Upper lobe of left lung (tissue), 6 donors: ENCODE measurements around the gene COL6A1. TPM values are rescaled to one million over a fixed set of nuclear protein-coding genes. Genes with fewer than 3 reads are reported as not detected.

Source experiments
- ATAC-seq, 2 donors: fragments of 200-7000 bp; cut with Tn5 transposase; one replicate each; pipeline ENCODE4 v1.9.1; 2022; ENCODE audit warnings: mild to moderate bottlenecking in 2 of 2, moderate library complexity in 2 of 2; ENCODE audit not compliant: low FRiP score in 2 of 2
- DNase-seq, 2 donors: peaks; one replicate each; pipeline ENCODE4 v3.0.0-alpha.2; 2019 to 2020
- H3K27ac ChIP-seq, 4 donors: fragments of 200-600 bp; sonication (generic); one replicate each; pipeline ENCODE4 v1.5.1; 2016 to 2019
- H3K27me3 ChIP-seq, 4 donors: fragments of 200-600 bp; sonication (generic); one replicate each; pipeline ENCODE4 v1.5.1; 2017 to 2019
- H3K36me3 ChIP-seq, 4 donors: fragments of 200-600 bp; sonication (generic); one replicate each; pipeline ENCODE4 v1.5.1; 2016 to 2019
- H3K4me1 ChIP-seq, 4 donors: fragments of 200-600 bp; sonication (generic); one replicate each; pipeline ENCODE4 v1.5.1; 2018 to 2019
- H3K4me3 ChIP-seq, 4 donors: fragments of 200-600 bp; sonication (generic); one replicate each; pipeline ENCODE4 v1.5.1; 2017 to 2019; ENCODE audit warnings: mild to moderate bottlenecking in 2 of 4, moderate library complexity in 1 of 4
- H3K9me3 ChIP-seq, 4 donors: fragments of 200-600 bp; sonication (generic); one replicate each; pipeline ENCODE4 v1.5.1; 2018 to 2019
- EP300 ChIP-seq, 4 donors: sonication (generic); formaldehyde crosslinking; IDR thresholded peaks; one replicate each; pipeline ENCODE4 v1.5.1; 2017; ENCODE audit warnings: antibody characterized with exemption in 4 of 4, control low read depth in 2 of 4
- POLR2A ChIP-seq, 4 donors: fragments of 450-650 bp; IDR thresholded peaks; one replicate each; pipeline ENCODE4 v1.5.1; 2016 to 2017; ENCODE audit warnings: antibody characterized with exemption in 4 of 4, mild to moderate bottlenecking in 2 of 4
- POLR2AphosphoS5 ChIP-seq, 2 donors: sonication (generic); formaldehyde crosslinking; IDR thresholded peaks; one replicate each; pipeline ENCODE4 v1.5.1; 2017; ENCODE audit warnings: antibody characterized with exemption in 2 of 2
- WGBS, 2 donors: methylation state at CpG; one replicate each; pipeline ENCODE4 v1.1.5; 2017 to 2018; 5-methylcytosine and 5-hydroxymethylcytosine counted together
- total RNA-seq, 6 donors: library from RNA; depleted of rRNA in 4 of 6; stranded (reverse); fragments of >200 nt in 4 of 6; gene quantifications; one replicate each; pipeline versions ENCODE4 v1.1.0 to v1.2.1, GENCODE V29; 2016 to 2021
- TF ChIP-seq, protein P1 (sequence below), 6 experiments: fragments of 450-650 bp in 4 of 6; fragments of 200-600 bp in 2 of 6; sonication (generic) in 2 of 6; IDR thresholded peaks; one replicate each; pipeline ENCODE4 v1.5.1; 2016 to 2019; ENCODE audit warnings: antibody characterized with exemption in 6 of 6
- donor health status: DM: no; HTN: no; CAD: no; lungs with moderate emphysema.
- donor health status: DM: no; HTN: yes; CAD: no; lungs with severe emphysema.

Gene COL6A1
- total RNA-seq, 6 donors from 2014 or later = 61.9 to 351 (median 205) TPM

DNA sequence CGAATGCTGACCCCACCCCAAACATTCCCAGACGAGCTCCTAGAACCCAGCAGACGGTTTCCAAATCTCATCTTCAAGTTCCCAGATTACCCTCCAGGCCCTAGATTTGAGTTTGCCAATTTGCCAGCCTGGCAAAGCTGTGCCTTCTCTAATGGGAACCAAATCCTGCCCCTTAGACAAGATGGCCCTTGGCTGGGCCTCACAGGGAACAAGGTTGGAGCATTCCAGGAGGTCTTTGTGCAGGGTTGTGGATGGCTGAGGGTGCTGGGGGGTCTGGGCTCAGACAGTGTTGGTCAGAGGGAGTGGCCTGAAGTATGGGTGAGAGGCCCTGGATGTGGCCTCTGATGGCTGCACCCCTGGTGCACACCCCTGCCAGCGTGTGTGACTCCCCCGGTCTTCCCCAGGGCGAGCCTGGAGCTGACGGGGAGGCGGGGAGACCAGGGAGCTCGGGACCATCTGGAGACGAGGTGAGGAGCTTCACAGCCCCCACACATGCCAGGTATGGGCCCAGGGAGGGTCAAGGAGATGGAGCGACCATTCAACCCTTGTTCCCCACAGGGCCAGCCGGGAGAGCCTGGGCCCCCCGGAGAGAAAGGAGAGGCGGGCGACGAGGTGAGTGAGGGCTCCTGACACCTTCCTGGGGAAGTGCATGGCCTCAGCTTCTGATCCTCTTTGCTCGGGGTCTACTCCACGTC lies 10.2 kb downstream of the COL6A1 start:
- ATAC-seq (no peak), DNase-seq (no peak)
- WGBS, 2 donors = 73 to 78% methylated on average over 11 to 15 of the region's 18 CpGs
- no peaks in the 10 kb centered on the region for H3K27me3 ChIP-seq
- no peaks in the 10 kb centered on the region for H3K9me3 ChIP-seq
- TF ChIP-seq POLR2AphosphoS5 (IDR thresholded peaks at IDR 0.05) (no peak), EP300 (IDR thresholded peaks at IDR 0.05) (no peak), POLR2A (IDR thresholded peaks at IDR 0.05) (no peak)
- TF ChIP-seq, protein P1, sequence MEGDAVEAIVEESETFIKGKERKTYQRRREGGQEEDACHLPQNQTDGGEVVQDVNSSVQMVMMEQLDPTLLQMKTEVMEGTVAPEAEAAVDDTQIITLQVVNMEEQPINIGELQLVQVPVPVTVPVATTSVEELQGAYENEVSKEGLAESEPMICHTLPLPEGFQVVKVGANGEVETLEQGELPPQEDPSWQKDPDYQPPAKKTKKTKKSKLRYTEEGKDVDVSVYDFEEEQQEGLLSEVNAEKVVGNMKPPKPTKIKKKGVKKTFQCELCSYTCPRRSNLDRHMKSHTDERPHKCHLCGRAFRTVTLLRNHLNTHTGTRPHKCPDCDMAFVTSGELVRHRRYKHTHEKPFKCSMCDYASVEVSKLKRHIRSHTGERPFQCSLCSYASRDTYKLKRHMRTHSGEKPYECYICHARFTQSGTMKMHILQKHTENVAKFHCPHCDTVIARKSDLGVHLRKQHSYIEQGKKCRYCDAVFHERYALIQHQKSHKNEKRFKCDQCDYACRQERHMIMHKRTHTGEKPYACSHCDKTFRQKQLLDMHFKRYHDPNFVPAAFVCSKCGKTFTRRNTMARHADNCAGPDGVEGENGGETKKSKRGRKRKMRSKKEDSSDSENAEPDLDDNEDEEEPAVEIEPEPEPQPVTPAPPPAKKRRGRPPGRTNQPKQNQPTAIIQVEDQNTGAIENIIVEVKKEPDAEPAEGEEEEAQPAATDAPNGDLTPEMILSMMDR (IDR thresholded peaks at IDR 0.05) = no peak
- no peak overlapping the region for H3K4me3 ChIP-seq
- peak overlapping the region; percentile 4 to 27 (median 22) for H3K27ac ChIP-seq
- H3K36me3 ChIP-seq = peaks cover 0 to 60% (median 22%) of the 10 kb centered on the region in 4 donors
- H3K4me1 ChIP-seq = no peaks in the 10 kb centered on the region

DNA sequence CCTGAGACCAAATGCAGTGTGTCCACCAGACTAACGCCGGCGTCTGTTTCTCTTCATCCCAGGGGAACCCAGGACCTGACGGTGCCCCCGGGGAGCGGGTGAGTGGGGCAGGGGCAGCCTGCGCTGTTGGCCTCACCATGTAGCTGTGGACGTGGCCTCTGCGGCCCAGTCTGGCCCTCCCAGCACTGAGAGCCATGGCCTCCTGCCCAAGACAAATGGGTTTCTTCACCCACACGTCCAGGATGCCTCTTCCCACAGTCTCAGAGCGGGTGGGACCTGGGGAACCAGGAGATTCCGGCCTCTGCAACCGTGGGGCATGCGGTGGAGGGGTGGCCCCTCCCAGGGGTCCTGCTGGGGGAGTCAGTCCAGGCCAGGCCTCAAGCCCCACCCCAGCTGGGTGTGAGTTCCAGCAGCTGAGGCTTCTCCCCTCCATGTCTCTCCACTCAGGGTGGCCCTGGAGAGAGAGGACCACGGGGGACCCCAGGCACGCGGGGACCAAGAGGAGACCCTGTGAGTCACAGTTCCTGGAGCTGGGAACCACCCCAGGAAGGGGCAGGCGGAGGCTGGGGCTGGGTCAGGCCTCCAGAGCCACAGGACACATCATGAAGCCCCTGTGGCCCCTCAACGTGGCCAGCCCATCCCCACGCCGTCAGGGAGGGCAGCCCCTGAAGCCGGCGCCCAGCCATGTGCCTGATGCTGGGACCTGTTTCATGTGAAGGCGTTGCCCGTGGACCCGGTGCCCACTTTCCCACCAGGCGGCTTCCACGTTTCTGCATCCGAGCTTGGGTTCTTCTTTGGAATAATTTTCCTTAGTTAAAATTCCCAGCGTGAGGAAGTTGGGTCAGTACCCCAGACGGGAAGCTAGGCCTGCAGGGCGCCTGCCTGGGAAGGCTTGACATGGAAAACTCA lies 11.0 kb downstream of the COL6A1 start:
- Histone ChIP-seq H3K9me3 (no peaks in the 10 kb centered on the region), H3K27ac (peak overlapping the region; percentile 4 to 45 (median 25)), H3K27me3 (no peaks in the 10 kb centered on the region), H3K4me1 (no peaks in the 10 kb centered on the region), H3K36me3 (peaks cover 0 to 59% (median 20%) of the 10 kb centered on the region in 4 donors), H3K4me3 (no peak overlapping the region)
- TF ChIP-seq, protein P1 (IDR thresholded peaks at IDR 0.05) = no peak
- TF ChIP-seq POLR2AphosphoS5 (IDR thresholded peaks at IDR 0.05) (no peak), EP300 (IDR thresholded peaks at IDR 0.05) (no peak), POLR2A (IDR thresholded peaks at IDR 0.05) (no peak)
- 82 to 91% methylated on average over 12 to 31 of the region's 32 CpGs for WGBS, 2 donors
- DNase-seq (peak; percentile 20 to 75), ATAC-seq (no peak)

DNA sequence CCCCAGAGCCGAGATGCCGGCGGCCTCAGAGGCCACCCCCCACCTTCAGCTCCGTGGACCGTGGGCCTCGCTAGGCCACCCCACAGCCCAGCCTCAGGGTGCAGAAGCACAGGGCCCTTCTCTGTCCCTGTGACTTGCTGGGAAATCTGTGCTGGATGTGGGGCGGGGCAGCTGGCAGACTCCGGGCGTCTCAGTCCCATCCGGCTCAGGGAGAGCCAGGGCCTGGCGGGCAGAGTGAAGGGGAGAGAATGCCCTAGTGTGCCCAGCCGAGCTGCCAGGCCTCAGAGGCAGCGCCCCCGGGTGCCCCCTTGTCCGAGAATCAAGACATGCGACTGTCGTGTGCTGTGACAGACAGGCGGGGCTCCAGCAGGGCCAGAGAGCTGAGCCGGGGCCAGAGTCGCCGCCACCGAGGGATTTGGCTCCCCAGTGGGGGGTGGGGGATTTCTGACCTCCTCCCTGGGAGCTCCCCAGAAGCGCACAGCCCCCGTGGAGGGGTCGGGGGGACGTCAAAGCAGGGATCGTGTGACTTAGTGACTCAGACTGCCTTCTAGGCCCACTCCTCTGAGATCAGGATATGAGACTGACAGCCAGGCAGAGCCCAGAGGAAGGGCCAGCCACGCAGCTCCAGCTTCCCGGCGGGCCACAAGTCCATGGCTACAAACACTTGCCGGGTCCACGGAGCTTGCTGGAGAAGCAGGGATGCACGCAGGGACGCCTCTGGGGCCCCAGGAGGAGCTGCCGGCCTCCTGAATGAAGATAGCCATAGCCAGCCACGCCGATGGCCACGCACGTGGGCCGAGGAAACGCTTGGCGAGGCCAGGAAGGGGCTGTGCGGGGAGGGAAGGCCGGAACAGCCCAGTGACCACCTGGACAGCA lies 11.9 kb downstream of the COL6A1 start:
- H3K36me3 ChIP-seq = peaks cover 0 to 68% (median 24%) of the 10 kb centered on the region in 4 donors
- peak; percentile 19 to 72 for DNase-seq
- no peak for ATAC-seq
- peak overlapping the region in 3 of 4 donors; percentile 27 to 48 (median 45) for H3K27ac ChIP-seq
- no peaks in the 10 kb centered on the region for H3K9me3 ChIP-seq
- TF ChIP-seq POLR2AphosphoS5 (IDR thresholded peaks at IDR 0.05) (no peak), EP300 (IDR thresholded peaks at IDR 0.05) (no peak), POLR2A (IDR thresholded peaks at IDR 0.05) (no peak)
- TF ChIP-seq, protein P1 (IDR thresholded peaks at IDR 0.05) = no peak
- H3K4me3 ChIP-seq = no peak overlapping the region
- no peaks in the 10 kb centered on the region for H3K27me3 ChIP-seq
- 88 to 95% methylated on average over 20 to 39 of the region's 44 CpGs for WGBS, 2 donors
- no peaks in the 10 kb centered on the region for H3K4me1 ChIP-seq

DNA sequence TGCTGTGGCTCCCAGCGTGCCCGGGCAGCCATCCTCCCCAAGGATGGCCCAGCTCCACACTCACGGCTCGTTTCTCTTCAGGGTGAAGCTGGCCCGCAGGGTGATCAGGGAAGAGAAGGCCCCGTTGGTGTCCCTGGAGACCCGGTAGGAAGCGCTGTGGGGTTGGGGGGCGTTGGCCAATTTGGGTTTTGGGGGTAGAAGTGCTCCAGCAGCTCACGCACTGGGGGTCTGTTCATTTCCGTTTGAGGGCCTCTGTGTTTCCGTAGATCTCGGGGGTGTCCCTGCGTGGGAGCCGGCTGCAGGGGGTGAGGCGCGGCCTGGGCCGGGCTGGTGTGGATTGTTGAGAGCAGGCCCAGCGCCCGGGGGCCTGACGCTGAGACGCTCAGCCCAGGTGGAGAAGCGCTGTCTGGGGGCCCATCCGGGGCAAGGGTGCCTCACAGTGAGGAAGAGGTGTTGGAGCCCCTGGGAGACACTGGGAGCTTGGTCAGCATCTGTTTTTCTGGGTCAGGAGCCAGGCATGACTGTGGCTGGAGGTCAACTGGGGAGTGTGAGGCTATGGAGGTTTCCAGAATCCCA lies 12.6 kb downstream of the COL6A1 start:
- 97% methylated on average over 23 to 24 of the region's 24 CpGs for WGBS, 2 donors
- Histone ChIP-seq H3K4me3 (no peak overlapping the region), H3K9me3 (no peaks in the 10 kb centered on the region), H3K27ac (peak overlapping the region in 1 of 4 donors; percentile 27), H3K36me3 (peaks cover 0 to 69% (median 27%) of the 10 kb centered on the region in 4 donors), H3K4me1 (no peaks in the 10 kb centered on the region), H3K27me3 (no peaks in the 10 kb centered on the region)
- DNase-seq (peak; percentile 19 to 70), ATAC-seq (no peak)
- no peak for TF ChIP-seq EP300 (IDR thresholded peaks at IDR 0.05)
- TF ChIP-seq POLR2A (IDR thresholded peaks at IDR 0.05) = no peak
- no peak for TF ChIP-seq POLR2AphosphoS5 (IDR thresholded peaks at IDR 0.05)
- TF ChIP-seq, protein P1 (IDR thresholded peaks at IDR 0.05) = no peak
